ENCODE results near the gene VARS1.

VARS1 gene

DNA sequence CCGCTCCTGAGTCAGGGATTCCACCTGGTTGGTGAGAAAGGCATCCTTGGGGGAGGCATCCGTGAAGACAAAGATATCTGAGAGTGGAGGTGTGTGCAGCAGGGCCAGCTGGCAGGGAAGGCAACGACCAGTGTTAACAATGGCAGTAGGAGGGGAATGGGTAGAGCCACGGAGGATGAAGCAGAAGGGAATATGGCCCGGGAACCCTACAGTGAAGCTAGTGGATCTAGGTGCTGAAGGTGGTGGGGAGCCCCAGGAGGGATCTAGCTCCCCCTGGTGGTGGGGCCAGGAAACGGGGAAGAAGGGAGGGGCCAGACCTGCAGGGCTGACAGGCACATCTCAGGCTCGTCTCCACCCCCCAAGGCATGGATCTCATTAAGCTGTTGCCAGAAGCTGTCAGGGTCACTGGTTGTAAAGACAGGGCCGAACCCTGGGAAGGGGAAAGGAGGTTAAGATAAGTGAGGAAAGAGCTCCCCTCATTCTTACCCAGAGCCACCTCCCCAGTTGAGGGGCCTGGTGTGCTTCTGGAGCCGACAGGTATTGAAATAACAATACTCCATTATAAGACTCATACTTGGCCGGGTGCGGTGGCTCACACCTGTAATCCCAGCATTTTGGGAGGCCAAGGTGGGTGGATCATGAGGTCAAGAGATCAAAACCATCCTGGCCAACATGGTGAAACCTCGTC lies 25.7 kb downstream of the VARS1 start:
- ATAC-seq (replicated peaks; ENCODE audit: extremely low read depth, poor library complexity, severe bottlenecking) (peak; percentile 70), DNase-seq (ENCODE audit: low spot score in 2 of 2) (peak; percentile 75 to 77)
- H3K27me3 Mint-ChIP-seq: no peaks in the 10 kb centered on the region
- peak overlapping the region; percentile 52 for H3K27ac Mint-ChIP-seq (ENCODE audit: low read depth)
- peaks cover 28% of the 10 kb centered on the region for H3K4me1 Mint-ChIP-seq
- H3K9me3 Mint-ChIP-seq: no peaks in the 10 kb centered on the region
- H3K36me3 Mint-ChIP-seq (ENCODE audit: insufficient read depth): peaks cover 5% of the 10 kb centered on the region
- no peak overlapping the region for H3K4me3 Mint-ChIP-seq

- Mint-ChIP-seq H3K4me1 (peaks cover 28% of the 10 kb centered on the region), H3K36me3 (ENCODE audit: insufficient read depth) (peaks cover 7% of the 10 kb centered on the region), H3K27me3 (no peaks in the 10 kb centered on the region), H3K27ac (ENCODE audit: low read depth) (no peak overlapping the region), H3K9me3 (no peaks in the 10 kb centered on the region), H3K4me3 (no peak overlapping the region)
- DNase-seq (ENCODE audit: low spot score in 2 of 2) (no peak), ATAC-seq (replicated peaks; ENCODE audit: extremely low read depth, poor library complexity, severe bottlenecking) (no peak)
These were observed 26.9 kb downstream of the VARS1 start for GRCh38 chr6:31768363-31769257.

- ATAC-seq (replicated peaks; ENCODE audit: extremely low read depth, poor library complexity, severe bottlenecking) (no peak), DNase-seq (ENCODE audit: low spot score in 2 of 2) (no peak)
- Mint-ChIP-seq H3K36me3 (ENCODE audit: insufficient read depth) (peaks cover 9% of the 10 kb centered on the region), H3K4me1 (peaks cover 18% of the 10 kb centered on the region), H3K9me3 (no peaks in the 10 kb centered on the region), H3K27me3 (no peaks in the 10 kb centered on the region), H3K27ac (ENCODE audit: low read depth) (no peak overlapping the region), H3K4me3 (no peak overlapping the region)
These were observed 28.4 kb downstream of the VARS1 start for GRCh38 chr6:31767096-31767645.

DNA sequence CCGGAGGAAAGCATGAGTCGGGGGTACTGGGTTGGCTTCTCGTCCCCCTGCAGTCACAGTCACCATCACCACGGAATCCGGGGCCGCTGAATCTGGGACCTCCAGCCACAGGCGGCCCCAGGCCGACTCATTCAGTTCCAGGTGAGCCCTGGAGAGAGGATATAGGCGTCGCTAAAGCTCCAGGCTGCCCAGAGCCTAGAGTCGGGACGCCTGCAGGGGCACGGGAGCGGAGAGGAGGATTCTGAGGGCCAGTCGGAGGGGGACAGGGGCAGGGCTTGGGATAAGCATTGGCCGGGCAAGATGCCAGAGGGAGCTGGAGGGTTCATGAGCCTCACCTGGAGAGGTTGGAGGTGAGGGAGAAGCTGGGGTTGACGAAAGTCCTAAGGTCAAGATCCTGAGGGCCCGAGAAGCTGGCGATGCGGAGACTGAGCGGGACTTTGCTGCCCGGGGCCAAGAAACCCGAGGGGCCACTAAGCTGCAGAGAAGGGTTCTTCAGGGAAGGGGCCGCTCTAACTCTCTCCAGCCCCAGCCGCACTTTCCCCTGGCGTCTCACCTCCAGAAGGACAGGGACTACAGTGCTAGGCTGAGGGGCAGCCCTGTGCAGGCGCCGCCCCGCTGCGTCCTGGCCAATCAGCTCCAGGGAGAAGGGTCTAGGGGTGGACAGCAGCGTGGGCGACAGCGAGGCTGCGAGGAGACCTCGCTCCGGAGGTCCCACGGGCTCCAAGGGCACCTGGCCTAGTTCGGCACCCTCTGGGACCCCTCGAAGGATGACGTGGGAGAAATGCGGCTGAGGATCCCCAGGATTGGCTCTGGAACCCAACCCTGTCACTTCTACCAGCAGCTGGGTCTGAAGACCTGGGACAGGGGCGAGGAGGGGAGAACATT lies 29.4 kb downstream of the VARS1 start:
- no peaks in the 10 kb centered on the region for H3K27me3 Mint-ChIP-seq

DNA sequence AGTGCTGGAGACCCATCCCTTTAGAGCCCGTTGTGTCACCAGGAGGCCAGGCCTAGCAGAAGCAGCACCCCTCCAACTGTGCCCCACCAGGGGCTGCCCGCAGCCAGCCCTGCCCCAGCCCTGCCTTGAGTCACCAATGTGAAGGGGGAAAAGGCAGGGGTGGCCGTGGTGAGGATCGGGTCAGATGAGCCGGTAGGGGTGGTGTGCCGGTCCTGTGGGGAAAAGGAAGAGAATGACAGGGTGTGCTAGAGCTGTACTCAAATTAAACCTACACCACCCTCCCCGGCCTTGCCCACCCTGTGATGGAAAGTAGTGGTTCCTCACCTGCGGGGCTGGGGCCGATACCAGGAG lies 30.0 kb downstream of the VARS1 start:
- DNase-seq (ENCODE audit: low spot score in 2 of 2) (no peak), ATAC-seq (replicated peaks; ENCODE audit: extremely low read depth, poor library complexity, severe bottlenecking) (no peak)
- H3K9me3 Mint-ChIP-seq: no peaks in the 10 kb centered on the region
- H3K27ac Mint-ChIP-seq (ENCODE audit: low read depth): no peak overlapping the region
- no peaks in the 10 kb centered on the region for H3K27me3 Mint-ChIP-seq
- H3K36me3 Mint-ChIP-seq (ENCODE audit: insufficient read depth): peaks cover 9% of the 10 kb centered on the region
- H3K4me3 Mint-ChIP-seq: no peak overlapping the region
- H3K4me1 Mint-ChIP-seq: peaks cover 12% of the 10 kb centered on the region

More for the DNA sequence above, 29.4 kb downstream of the VARS1 start:
- H3K9me3 Mint-ChIP-seq: no peaks in the 10 kb centered on the region
- DNase-seq (ENCODE audit: low spot score in 2 of 2): no peak
- H3K4me1 Mint-ChIP-seq: peaks cover 14% of the 10 kb centered on the region
- peak overlapping the region; percentile 51 for H3K27ac Mint-ChIP-seq (ENCODE audit: low read depth)
- H3K4me3 Mint-ChIP-seq: no peak overlapping the region
- peaks cover 9% of the 10 kb centered on the region for H3K36me3 Mint-ChIP-seq (ENCODE audit: insufficient read depth)
- ATAC-seq (replicated peaks; ENCODE audit: extremely low read depth, poor library complexity, severe bottlenecking): no peak

DNA sequence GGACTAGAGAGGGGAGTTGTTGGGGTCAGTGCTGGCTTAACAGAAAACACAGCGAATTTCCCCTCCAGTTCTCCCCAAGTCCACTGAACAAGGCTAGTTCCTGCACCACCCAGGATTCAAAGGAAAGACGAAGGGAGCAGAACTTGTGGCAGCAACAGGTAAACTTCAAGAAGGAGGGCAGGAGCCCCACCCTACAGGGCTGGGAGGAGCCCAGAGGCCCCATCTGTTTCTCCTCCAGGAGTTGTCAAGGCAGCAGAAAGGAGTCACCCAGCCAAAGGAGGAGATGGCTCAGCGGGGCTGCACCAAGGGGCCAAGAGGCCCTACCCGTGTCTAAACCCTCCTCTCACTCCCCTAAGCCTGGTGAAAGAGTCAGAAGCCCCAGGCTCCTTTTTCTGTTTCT lies 31.4 kb downstream of the VARS1 start:
- no peak overlapping the region for H3K27ac Mint-ChIP-seq (ENCODE audit: low read depth)
- H3K27me3 Mint-ChIP-seq: no peaks in the 10 kb centered on the region
- DNase-seq (ENCODE audit: low spot score in 2 of 2) (no peak), ATAC-seq (replicated peaks; ENCODE audit: extremely low read depth, poor library complexity, severe bottlenecking) (no peak)
- peaks cover 9% of the 10 kb centered on the region for H3K36me3 Mint-ChIP-seq (ENCODE audit: insufficient read depth)
- H3K4me3 Mint-ChIP-seq: no peak overlapping the region
- H3K4me1 Mint-ChIP-seq: peaks cover 9% of the 10 kb centered on the region
- H3K9me3 Mint-ChIP-seq: no peaks in the 10 kb centered on the region

DNA sequence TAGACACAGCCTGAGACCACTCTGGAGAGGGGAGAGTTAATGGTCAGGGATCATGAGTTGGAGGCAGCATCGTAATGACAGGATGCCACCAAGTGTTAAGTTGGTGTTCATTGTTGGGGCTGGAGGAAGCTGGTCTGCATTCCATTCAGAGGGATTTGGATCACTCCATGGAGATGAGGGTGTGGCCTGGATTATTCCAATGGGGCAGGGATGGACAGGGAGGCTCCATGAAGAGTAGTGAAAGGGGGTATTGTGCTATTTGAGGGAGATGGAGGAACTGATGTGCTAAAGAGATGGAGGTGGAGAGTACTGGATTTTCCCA lies 32.0 kb downstream of the VARS1 start:
- no peak for ATAC-seq (replicated peaks; ENCODE audit: extremely low read depth, poor library complexity, severe bottlenecking)
- Mint-ChIP-seq H3K27me3 (no peaks in the 10 kb centered on the region), H3K9me3 (no peaks in the 10 kb centered on the region), H3K36me3 (ENCODE audit: insufficient read depth) (peaks cover 10% of the 10 kb centered on the region), H3K4me1 (peaks cover 9% of the 10 kb centered on the region), H3K27ac (ENCODE audit: low read depth) (no peak overlapping the region), H3K4me3 (no peak overlapping the region)
- DNase-seq (ENCODE audit: low spot score in 2 of 2): no peak

- DNase-seq (ENCODE audit: low spot score in 2 of 2): no peak
- peaks cover 12% of the 10 kb centered on the region for H3K36me3 Mint-ChIP-seq (ENCODE audit: insufficient read depth)
- no peak for ATAC-seq (replicated peaks; ENCODE audit: extremely low read depth, poor library complexity, severe bottlenecking)
- no peak overlapping the region for H3K27ac Mint-ChIP-seq (ENCODE audit: low read depth)
- no peaks in the 10 kb centered on the region for H3K9me3 Mint-ChIP-seq
- no peak overlapping the region for H3K4me3 Mint-ChIP-seq
- H3K27me3 Mint-ChIP-seq: no peaks in the 10 kb centered on the region
- H3K4me1 Mint-ChIP-seq: peaks cover 13% of the 10 kb centered on the region
These were observed 32.5 kb downstream of the VARS1 start for GRCh38 chr6:31762878-31763618.

DNA sequence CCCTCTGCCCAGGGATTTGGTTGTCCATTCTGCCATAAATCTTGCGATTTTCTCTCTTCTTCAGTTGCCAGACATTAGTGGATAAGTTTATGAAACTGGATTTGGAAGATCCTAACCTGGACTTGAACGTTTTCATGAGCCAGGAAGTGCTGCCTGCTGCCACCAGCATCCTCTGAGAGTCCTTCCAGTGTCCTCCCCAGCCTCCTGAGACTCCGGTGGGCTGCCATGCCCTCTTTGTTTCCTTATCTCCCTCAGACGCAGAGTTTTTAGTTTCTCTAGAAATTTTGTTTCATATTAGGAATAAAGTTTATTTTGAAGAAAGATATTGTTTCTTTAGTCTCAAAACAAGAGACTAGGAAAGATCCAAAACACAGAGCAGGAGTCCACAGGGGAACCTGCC lies 33.2 kb downstream of the VARS1 start, which contains the start of gene SAPCD1:
TSS of gene SAPCD1 (plus strand) at position 301 of the 400 bp plus-strand sequence. CDS start 399 bp downstream, outside the sequence.
- H3K27ac Mint-ChIP-seq (ENCODE audit: low read depth): peak within 1 kb of the TSS; percentile 16
- H3K4me3 Mint-ChIP-seq: no peak within 1 kb of the TSS
- H3K36me3 Mint-ChIP-seq (ENCODE audit: insufficient read depth): peaks cover 11% of the 10 kb centered on the region
- DNase-seq (ENCODE audit: low spot score in 2 of 2): no peak
- H3K9me3 Mint-ChIP-seq: no peaks in the 10 kb centered on the region
- H3K27me3 Mint-ChIP-seq: no peaks in the 10 kb centered on the region
- peaks cover 15% of the 10 kb centered on the region for H3K4me1 Mint-ChIP-seq
- no peak for ATAC-seq (replicated peaks; ENCODE audit: extremely low read depth, poor library complexity, severe bottlenecking)

GRCh38 chr6:31761343-31761742 lies 34.2 kb downstream of the VARS1 start:
- Mint-ChIP-seq H3K27ac (ENCODE audit: low read depth) (no peak overlapping the region), H3K4me3 (no peak overlapping the region), H3K36me3 (ENCODE audit: insufficient read depth) (peaks cover 10% of the 10 kb centered on the region), H3K4me1 (peaks cover 15% of the 10 kb centered on the region), H3K9me3 (no peaks in the 10 kb centered on the region), H3K27me3 (no peaks in the 10 kb centered on the region)
- ATAC-seq (replicated peaks; ENCODE audit: extremely low read depth, poor library complexity, severe bottlenecking): no peak
- DNase-seq (ENCODE audit: low spot score in 2 of 2): no peak

DNA sequence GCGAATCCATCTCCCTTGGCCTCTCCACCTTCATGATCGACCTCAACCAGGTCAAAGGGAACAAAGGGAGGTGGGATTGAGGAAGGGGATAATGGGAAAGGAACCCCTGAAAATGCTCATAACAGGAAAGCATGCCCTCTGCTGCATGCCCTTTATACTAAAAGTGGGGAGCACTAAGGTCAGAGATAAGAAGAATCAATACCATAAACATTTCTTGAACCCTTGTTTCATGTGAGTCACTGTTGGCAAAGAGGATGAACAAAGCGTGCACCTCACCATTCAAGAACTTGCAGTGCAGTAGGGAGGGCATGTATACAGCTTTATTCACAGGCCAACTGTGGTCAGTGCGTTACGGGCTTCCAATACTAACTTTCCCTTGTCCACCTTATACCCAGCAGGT lies 34.8 kb downstream of the VARS1 start:
- Mint-ChIP-seq H3K9me3 (no peaks in the 10 kb centered on the region), H3K4me3 (no peak overlapping the region), H3K4me1 (peaks cover 15% of the 10 kb centered on the region), H3K27ac (ENCODE audit: low read depth) (no peak overlapping the region), H3K27me3 (no peaks in the 10 kb centered on the region), H3K36me3 (ENCODE audit: insufficient read depth) (peaks cover 10% of the 10 kb centered on the region)
- ATAC-seq (replicated peaks; ENCODE audit: extremely low read depth, poor library complexity, severe bottlenecking) (no peak), DNase-seq (ENCODE audit: low spot score in 2 of 2) (no peak)

DNA sequence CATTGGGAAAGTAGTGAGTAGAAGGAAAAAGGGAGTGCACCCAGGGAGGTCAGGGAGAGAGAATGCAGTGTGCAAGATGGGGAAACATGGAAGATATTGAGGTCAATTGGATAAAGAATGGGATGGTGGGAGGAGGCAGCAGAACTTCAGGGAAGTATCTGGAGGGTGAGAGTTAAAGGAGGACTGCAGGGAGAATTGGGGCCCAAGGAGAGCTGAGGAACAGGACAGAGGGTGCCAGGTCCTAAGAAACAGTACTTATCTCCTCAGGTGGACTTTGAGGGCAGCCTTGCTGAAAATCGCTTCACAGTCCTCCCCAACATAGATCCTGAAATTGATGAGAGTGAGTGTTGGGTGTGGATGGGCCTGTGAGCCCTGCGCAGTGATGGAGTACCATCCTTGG lies 37.3 kb downstream of the VARS1 start:
- Mint-ChIP-seq H3K27me3 (no peaks in the 10 kb centered on the region), H3K4me3 (no peak overlapping the region), H3K9me3 (no peaks in the 10 kb centered on the region), H3K36me3 (ENCODE audit: insufficient read depth) (peaks cover 6% of the 10 kb centered on the region), H3K4me1 (peaks cover 10% of the 10 kb centered on the region), H3K27ac (ENCODE audit: low read depth) (no peak overlapping the region)
- ATAC-seq (replicated peaks; ENCODE audit: extremely low read depth, poor library complexity, severe bottlenecking) (no peak), DNase-seq (ENCODE audit: low spot score in 2 of 2) (no peak)

All from central memory CD8-positive, alpha-beta T cell (primary cell).